ENCODE measurements around the gene OSBPL8.

Gene OSBPL8

GRCh38 chr12:76555797-76556196 lies 3.8 kb downstream of the OSBPL8 start:
- DNase-seq, result no peak

- DNase-seq, result no peak
These were observed 4.3 kb downstream of the OSBPL8 start for GRCh38 chr12:76555231-76555767.

GRCh38 chr12:76554405-76555230 lies 5.0 kb downstream of the OSBPL8 start:
- DNase-seq, result no peak

GRCh38 chr12:76552343-76552938 lies 7.1 kb downstream of the OSBPL8 start:
- no peak for DNase-seq

- no peak for DNase-seq
These were observed 8.1 kb downstream of the OSBPL8 start for GRCh38 chr12:76551482-76551888.

GRCh38 chr12:76549131-76549530 lies 10.4 kb downstream of the OSBPL8 start:
- no peak for DNase-seq

- no peak for DNase-seq
These were observed 11.2 kb downstream of the OSBPL8 start for GRCh38 chr12:76548222-76548837.

GRCh38 chr12:76547526-76547925 lies 12.0 kb downstream of the OSBPL8 start:
- DNase-seq, result no peak

- DNase-seq, result no peak
These were observed 12.7 kb downstream of the OSBPL8 start for GRCh38 chr12:76546889-76547288.

GRCh38 chr12:76545486-76545885 lies 14.1 kb downstream of the OSBPL8 start:
- DNase-seq, result no peak

GRCh38 chr12:76544601-76545261 lies 14.8 kb downstream of the OSBPL8 start:
- DNase-seq, result no peak

GRCh38 chr12:76543813-76544347 lies 15.7 kb downstream of the OSBPL8 start:
- DNase-seq, result no peak

GRCh38 chr12:76542908-76543307 lies 16.7 kb downstream of the OSBPL8 start:
- no peak for DNase-seq

GRCh38 chr12:76539727-76540126 lies 19.8 kb downstream of the OSBPL8 start:
- no peak for DNase-seq

GRCh38 chr12:76537923-76538322 lies 21.6 kb downstream of the OSBPL8 start:
- DNase-seq, result no peak

- DNase-seq, result no peak
These were observed 23.0 kb downstream of the OSBPL8 start for GRCh38 chr12:76536546-76536945.

GRCh38 chr12:76535170-76535569 lies 24.4 kb downstream of the OSBPL8 start:
- no peak for DNase-seq

- DNase-seq, result no peak
These were observed 26.2 kb downstream of the OSBPL8 start for GRCh38 chr12:76533331-76533730.

- DNase-seq, result no peak
These were observed 27.1 kb downstream of the OSBPL8 start for GRCh38 chr12:76532520-76532919.

- DNase-seq, result no peak
These were observed 28.5 kb downstream of the OSBPL8 start for GRCh38 chr12:76531056-76531455.

- DNase-seq, result no peak
These were observed 29.1 kb downstream of the OSBPL8 start for GRCh38 chr12:76530516-76530915.

- DNase-seq, result no peak
These were observed 30.2 kb downstream of the OSBPL8 start for GRCh38 chr12:76529226-76529918.

Data from SHP77 (cell line).